Pancreas (tissue), 10 donors: ENCODE measurements around the gene S100A8. TPM values are rescaled to one million over a fixed set of nuclear protein-coding genes. Genes with fewer than 3 reads are reported as not detected.

Experiments used
- ATAC-seq, 4 donors: fragments of 200-7000 bp; cut with Tn5 transposase; one replicate each; pipeline versions ENCODE4 v1.8.0 to v1.9.1; 2020; ENCODE audit warnings: mild to moderate bottlenecking in 4 of 4, moderate library complexity in 4 of 4
- DNase-seq, 6 donors: peaks; one replicate each; pipeline ENCODE4 v3.0.0-alpha.2; 2020
- FAIRE-seq: peaks from 2 replicates; lab custom pipeline; 2012; peaks lifted over from hg19 to GRCh38; lab: Jason Lieb, UNC
- H3K27ac ChIP-seq, 4 donors: fragments of 200-600 bp; sonication (generic); 1 replicate in 3 of 4; 2 replicates in 1 of 4; pipeline versions ENCODE4 v1.5.0 to v1.8.0; 2020
- H3K27me3 ChIP-seq, 4 donors: fragments of 200-600 bp; one replicate each; pipeline ENCODE4 v1.8.0; 2021
- H3K36me3 ChIP-seq, 3 donors: fragments of 200-600 bp; sonication (generic) in 1 of 3; one replicate each; pipeline versions ENCODE4 v1.5.0 to v1.8.0; 2020 to 2021
- H3K4me1 ChIP-seq, 3 donors: fragments of 200-600 bp; one replicate each; pipeline ENCODE4 v1.8.0; 2021
- H3K4me3 ChIP-seq, 4 donors: fragments of 200-600 bp; sonication (generic) in 2 of 4; one replicate each; pipeline versions ENCODE4 v1.5.0 to v1.8.0; 2020 to 2021
- H3K9me3 ChIP-seq, 4 donors: fragments of 200-600 bp; one replicate each; pipeline ENCODE4 v1.8.0; 2021
- WGBS, 2 donors: extraction: QIAGEN DNeasy Blood & Tissue Kit; methylation state at CpG; one replicate each; pipeline ENCODE4 v1.1.7; 2013; 5-methylcytosine and 5-hydroxymethylcytosine counted together
- intact Hi-C, 3 donors: fragments of 100-400 bp; cut with DNase I; formaldehyde crosslinking; loops; one replicate each; pipeline versions ENCODE4 v1.11.1 to v1.14.2; 2022
- polyA plus RNA-seq, 2 donors: library from polyadenylated mRNA; stranded (reverse); fragments of 200-250 nt; gene quantifications; one replicate each; pipeline ENCODE4 v1.2.3, GENCODE V29; 2013
- total RNA-seq, 6 donors: library from RNA; stranded (reverse); fragmentation: NEBNext Ultra II Directional in 4 of 6; extraction: Animal tissue kit (Norgen Biotek cat#: 25700) in 4 of 6; gene quantifications; one replicate each; pipeline versions ENCODE4 v1.2.1 to v1.2.4, GENCODE V29; 2021 to 2023
- TF ChIP-seq, protein P1 (sequence below), 4 donors: fragments of 200-600 bp; sonication (generic) in 3 of 4; IDR thresholded peaks; one replicate each; pipeline versions ENCODE4 v1.5.0 to v1.8.0; 2021; ENCODE audit warnings: antibody characterized with exemption in 4 of 4
- donor health status: healthy with polysubstance abuse.
- donor health status: DM: no; HTN: no; CAD: no; lungs with moderate emphysema.
- donor health status: DM: no; HTN: no; CAD: no.
- donor health status: control.
- donor health status: control.
- donor health status: Bipolar disorder and iron deficiency.
- donor health status: DM: yes; HTN: yes; CAD: no.
- donor health status: DM: no; HTN: no; CAD: no.
- donor health status: DM: no; HTN: no; CAD: no.
- donor health status: DM: yes; HTN: yes; CAD: no.

The S100A8 gene
- total and polyA plus RNA-seq, 8 donors: 2.0 to 41.9 (median 19.7) TPM

DNA sequence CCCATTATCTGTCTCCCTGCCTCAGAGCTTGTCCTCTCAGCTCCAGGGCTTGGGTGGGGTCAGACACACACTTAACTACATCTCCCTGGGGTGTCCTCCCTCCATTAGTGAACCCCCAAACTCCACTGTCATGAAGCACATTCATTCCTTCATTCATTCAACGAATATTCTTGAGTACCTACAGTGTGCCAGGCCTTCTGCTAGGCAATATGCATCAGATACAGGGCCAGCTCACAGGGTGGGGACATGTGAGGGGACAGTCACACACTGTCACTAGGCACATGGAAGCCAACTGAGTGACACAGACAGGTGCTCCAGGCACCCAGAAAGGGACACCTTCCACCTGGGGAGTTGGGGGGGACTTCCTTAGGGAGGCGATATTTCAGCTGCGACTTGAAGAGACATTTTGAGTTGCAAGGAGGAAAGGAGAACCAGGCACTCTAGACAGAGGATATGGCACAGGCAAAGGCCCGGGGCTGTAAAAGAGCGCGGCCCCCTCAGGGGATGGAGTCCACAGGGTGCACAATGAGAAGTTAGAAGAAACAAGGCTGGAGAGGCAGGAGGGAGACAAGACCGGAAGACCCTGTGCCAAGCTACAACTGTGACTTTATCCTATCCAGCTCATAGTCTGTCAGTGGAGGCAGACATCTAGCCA is 8.7 kb upstream of the S100A8 start:
- FAIRE-seq: no peak
- H3K9me3 ChIP-seq: no peaks in the 10 kb centered on the region
- no peaks in the 10 kb centered on the region for H3K27me3 ChIP-seq
- H3K4me1 ChIP-seq: no peaks in the 10 kb centered on the region
- TF ChIP-seq, protein P1, sequence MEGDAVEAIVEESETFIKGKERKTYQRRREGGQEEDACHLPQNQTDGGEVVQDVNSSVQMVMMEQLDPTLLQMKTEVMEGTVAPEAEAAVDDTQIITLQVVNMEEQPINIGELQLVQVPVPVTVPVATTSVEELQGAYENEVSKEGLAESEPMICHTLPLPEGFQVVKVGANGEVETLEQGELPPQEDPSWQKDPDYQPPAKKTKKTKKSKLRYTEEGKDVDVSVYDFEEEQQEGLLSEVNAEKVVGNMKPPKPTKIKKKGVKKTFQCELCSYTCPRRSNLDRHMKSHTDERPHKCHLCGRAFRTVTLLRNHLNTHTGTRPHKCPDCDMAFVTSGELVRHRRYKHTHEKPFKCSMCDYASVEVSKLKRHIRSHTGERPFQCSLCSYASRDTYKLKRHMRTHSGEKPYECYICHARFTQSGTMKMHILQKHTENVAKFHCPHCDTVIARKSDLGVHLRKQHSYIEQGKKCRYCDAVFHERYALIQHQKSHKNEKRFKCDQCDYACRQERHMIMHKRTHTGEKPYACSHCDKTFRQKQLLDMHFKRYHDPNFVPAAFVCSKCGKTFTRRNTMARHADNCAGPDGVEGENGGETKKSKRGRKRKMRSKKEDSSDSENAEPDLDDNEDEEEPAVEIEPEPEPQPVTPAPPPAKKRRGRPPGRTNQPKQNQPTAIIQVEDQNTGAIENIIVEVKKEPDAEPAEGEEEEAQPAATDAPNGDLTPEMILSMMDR (IDR thresholded peaks at IDR 0.05): no peak
- no peak for DNase-seq
- no peak overlapping the region for H3K27ac ChIP-seq
- WGBS, 2 donors: 69 to 79% methylated on average over 7 of the region's 7 CpGs
- no peak overlapping the region for H3K4me3 ChIP-seq
- intact Hi-C loops: no loop called here
- H3K36me3 ChIP-seq: no peaks in the 10 kb centered on the region
- no peak for ATAC-seq

DNA sequence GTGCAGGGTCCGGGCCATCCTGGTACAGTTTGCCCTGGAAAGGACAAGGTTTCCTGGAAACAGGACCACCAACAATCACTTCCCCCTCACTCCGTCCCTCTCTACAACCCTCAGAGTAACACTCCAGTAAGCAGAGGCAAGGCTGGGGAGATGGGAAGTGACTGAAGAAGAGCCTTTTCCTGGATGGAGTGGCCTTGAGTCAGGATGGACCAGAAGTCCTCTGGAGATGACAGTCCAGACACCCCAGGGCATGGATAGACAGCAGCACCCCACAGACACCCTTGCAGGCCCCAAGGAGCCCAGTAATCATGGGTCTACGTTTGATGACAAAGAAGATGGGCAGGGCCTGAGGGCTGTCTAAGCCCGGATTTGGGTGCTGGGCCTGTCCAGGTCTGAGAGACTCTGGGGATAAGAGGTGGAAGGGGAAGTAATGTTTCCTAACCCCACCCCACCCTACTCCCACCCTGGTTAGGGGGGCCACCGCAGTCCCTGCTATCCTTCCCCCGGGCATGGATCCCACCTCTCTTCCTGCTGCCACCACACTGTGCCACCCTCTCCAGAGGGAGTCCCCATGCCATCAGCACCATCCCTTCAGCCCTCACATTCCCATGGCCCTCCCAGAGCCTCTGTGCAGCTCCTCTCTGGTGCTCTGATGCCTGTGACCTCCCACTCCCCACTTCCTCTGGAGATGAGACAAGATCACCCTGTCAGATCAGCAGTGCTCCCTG is 7.2 kb upstream of the S100A8 start:
- no peak overlapping the region for H3K27ac ChIP-seq
- H3K9me3 ChIP-seq: no peaks in the 10 kb centered on the region
- intact Hi-C loops: no loop called here
- 58 to 70% methylated on average over 6 of the region's 6 CpGs for WGBS, 2 donors
- no peaks in the 10 kb centered on the region for H3K4me1 ChIP-seq
- DNase-seq (no peak), FAIRE-seq (no peak), ATAC-seq (no peak)
- TF ChIP-seq, protein P1 (IDR thresholded peaks at IDR 0.05): no peak
- no peaks in the 10 kb centered on the region for H3K27me3 ChIP-seq
- H3K4me3 ChIP-seq: no peak overlapping the region
- no peaks in the 10 kb centered on the region for H3K36me3 ChIP-seq

DNA sequence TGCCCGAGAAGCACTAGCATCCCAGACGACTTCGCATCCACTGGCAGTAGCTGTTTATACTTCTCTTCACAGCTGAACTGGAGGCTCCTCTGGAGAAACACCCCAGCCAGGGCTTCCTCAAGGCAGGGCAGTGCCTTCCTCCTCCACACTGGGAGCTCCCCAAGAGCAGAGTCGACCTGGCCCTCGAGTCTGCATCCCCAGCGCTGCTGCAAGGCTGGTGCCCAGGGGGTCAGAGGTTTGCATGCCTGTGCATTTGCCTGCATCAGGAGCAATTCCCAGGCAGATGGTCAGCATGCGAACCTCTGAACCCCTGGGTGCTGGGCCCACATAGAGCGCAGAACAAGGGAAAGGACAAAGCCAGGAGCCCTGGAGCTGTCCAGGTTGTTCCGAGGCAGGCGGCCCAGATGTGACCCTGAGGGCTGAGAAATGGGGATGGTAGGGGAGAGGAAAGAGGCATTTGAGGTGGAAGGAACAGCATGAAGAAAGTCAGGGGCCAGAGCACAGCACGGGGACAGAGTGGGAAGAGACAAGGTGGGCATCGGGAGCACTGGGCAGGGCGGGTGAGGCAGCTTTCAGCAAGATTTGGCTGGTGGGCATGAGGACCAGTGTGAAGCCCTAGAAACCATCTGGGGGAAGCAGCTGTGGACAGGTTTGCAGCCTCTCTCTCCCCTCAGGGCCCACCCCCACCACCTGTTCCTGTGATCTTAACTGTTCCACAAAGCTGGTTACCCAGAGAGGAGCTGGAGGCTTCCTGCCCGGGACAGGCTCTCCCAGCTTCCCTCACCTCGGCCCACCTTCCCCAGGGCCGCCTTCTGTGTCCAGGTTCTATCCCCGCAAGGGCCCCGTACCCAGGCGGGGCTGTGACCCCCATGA is 6.4 kb upstream of the S100A8 start:
- no peak overlapping the region for H3K4me3 ChIP-seq
- DNase-seq (no peak), ATAC-seq (no peak), FAIRE-seq (no peak)
- no peaks in the 10 kb centered on the region for H3K9me3 ChIP-seq
- H3K27ac ChIP-seq: no peak overlapping the region
- TF ChIP-seq, protein P1 (IDR thresholded peaks at IDR 0.05): no peak
- WGBS, 2 donors: 59 to 73% methylated on average over 19 of the region's 19 CpGs
- intact Hi-C loops: no loop called here
- H3K36me3 ChIP-seq: no peaks in the 10 kb centered on the region
- no peaks in the 10 kb centered on the region for H3K4me1 ChIP-seq
- no peaks in the 10 kb centered on the region for H3K27me3 ChIP-seq

DNA sequence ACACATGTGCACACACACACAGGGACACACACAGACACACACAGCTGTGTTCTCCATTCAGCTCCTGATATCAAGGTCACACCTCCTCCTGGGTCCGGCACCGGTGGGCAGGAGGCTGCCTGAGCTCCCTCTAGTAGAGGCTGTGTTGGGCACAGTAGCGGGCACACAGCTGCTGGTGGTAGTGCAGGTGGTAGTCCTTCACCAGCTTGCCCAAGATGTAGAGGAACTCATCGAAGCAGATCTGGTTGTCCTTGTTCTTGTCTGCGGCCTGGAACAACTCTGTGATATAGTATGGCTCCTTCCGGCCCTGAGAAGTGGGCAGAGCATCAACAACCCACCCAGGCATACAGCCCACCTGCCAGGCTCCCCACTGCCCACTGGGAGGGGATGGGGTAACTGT is 5.6 kb upstream of the S100A8 start:
- no peak for FAIRE-seq
- DNase-seq: no peak
- H3K27me3 ChIP-seq: no peaks in the 10 kb centered on the region
- TF ChIP-seq, protein P1 (IDR thresholded peaks at IDR 0.05): no peak
- ATAC-seq: no peak
- H3K27ac ChIP-seq: no peak overlapping the region
- H3K4me3 ChIP-seq: no peak overlapping the region
- no peaks in the 10 kb centered on the region for H3K36me3 ChIP-seq
- H3K4me1 ChIP-seq: no peaks in the 10 kb centered on the region
- intact Hi-C loops: no loop called here
- H3K9me3 ChIP-seq: no peaks in the 10 kb centered on the region
- 52 to 67% methylated on average over 6 of the region's 6 CpGs for WGBS, 2 donors
